ENCODE results near the gene SLC2A1. TPM values are rescaled to one million over a fixed set of nuclear protein-coding genes. Genes with fewer than 3 reads are reported as not detected.

SLC2A1 gene
- polyA plus RNA-seq, 1 donor (not counting 4 experiments of a cell fraction or from before 2014, with no cell fraction given) = 689 TPM

DNA sequence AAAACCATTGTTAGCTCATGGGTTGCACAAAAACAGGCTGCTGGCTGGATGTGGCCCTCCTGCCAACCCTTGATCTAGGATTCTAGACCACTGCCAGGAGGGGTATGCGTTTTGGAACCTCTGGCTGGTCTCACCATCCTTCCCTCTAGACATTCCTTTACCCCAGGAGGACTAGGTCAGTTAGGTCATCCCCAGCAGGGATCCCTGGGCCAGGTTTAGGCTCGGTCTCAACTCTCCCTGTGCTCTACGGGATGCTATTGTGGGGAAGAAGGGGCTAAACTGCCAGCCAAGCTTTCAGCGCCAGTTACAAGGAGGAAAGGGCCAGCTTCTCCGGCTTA is 22.7 kb downstream of the SLC2A1 start:
- Histone ChIP-seq H3K27ac (ENCODE audit: control insufficient read depth, insufficient read depth, low read length) (peak overlapping the region; percentile 96), H3K9me1 (ENCODE audit: control insufficient read depth, extremely low read depth, insufficient read depth, low read length) (peaks cover 21% of the 10 kb centered on the region), H3K4me1 (ENCODE audit: control insufficient read depth, extremely low read depth, insufficient read depth, low read length) (peaks cover 94% of the 10 kb centered on the region), H3K27me3 (ENCODE audit: control insufficient read depth, extremely low read depth, insufficient read depth, low read length) (no peaks in the 10 kb centered on the region), H4K20me1 (ENCODE audit: control insufficient read depth, extremely low read depth, insufficient read depth, low read length) (peaks cover 34% of the 10 kb centered on the region), H3K79me2 (ENCODE audit: control insufficient read depth, insufficient read depth, low read length) (peaks cover 85% of the 10 kb centered on the region), H3K9ac (ENCODE audit: control insufficient read depth, extremely low read depth, insufficient read depth, low read length) (peak overlapping the region; percentile 71), H3K4me3 (ENCODE audit: control insufficient read depth in 2 of 3, extremely low read depth in 1 of 3, insufficient read depth in 2 of 3, low read depth in 1 of 3, low read length in 3 of 3) (no peak overlapping the region), H2AFZ (ENCODE audit: control insufficient read depth, low read length) (no peak overlapping the region), H3K9me3 (ENCODE audit: control insufficient read depth, low read depth, low read length) (no peaks in the 10 kb centered on the region), H3K36me3 (ENCODE audit: control insufficient read depth in 2 of 2, extremely low read depth in 1 of 2, insufficient read depth in 2 of 2, low read length in 2 of 2) (peaks cover 38 to 75% of the 10 kb centered on the region in 2 experiments), H3K4me2 (ENCODE audit: control insufficient read depth, extremely low read depth, insufficient read depth, low read depth, low read length) (peak overlapping the region; percentile 61)
- DNase-seq (ENCODE audit: low read depth, low spot score) (no peak), FAIRE-seq (no peak)
- dilution Hi-C loops (cut with MboI; ENCODE audit: extremely low pct_ligation_motif_present, low sequenced_read_pairs) = no loop called here
- TF ChIP-seq, protein P1, sequence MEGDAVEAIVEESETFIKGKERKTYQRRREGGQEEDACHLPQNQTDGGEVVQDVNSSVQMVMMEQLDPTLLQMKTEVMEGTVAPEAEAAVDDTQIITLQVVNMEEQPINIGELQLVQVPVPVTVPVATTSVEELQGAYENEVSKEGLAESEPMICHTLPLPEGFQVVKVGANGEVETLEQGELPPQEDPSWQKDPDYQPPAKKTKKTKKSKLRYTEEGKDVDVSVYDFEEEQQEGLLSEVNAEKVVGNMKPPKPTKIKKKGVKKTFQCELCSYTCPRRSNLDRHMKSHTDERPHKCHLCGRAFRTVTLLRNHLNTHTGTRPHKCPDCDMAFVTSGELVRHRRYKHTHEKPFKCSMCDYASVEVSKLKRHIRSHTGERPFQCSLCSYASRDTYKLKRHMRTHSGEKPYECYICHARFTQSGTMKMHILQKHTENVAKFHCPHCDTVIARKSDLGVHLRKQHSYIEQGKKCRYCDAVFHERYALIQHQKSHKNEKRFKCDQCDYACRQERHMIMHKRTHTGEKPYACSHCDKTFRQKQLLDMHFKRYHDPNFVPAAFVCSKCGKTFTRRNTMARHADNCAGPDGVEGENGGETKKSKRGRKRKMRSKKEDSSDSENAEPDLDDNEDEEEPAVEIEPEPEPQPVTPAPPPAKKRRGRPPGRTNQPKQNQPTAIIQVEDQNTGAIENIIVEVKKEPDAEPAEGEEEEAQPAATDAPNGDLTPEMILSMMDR (optimal IDR thresholded peaks at IDR 0.05 in 1 of 3, IDR thresholded peaks at IDR 0.05 in 1 of 3, conservative IDR thresholded peaks at IDR 0.05 in 1 of 3; ENCODE audit: extremely low read depth in 1 of 3, insufficient read depth in 2 of 3, low read length in 3 of 3) = no peak
- no peak for TF ChIP-seq EZH2 (IDR thresholded peaks at IDR 0.05; ENCODE audit: low read length)

DNA sequence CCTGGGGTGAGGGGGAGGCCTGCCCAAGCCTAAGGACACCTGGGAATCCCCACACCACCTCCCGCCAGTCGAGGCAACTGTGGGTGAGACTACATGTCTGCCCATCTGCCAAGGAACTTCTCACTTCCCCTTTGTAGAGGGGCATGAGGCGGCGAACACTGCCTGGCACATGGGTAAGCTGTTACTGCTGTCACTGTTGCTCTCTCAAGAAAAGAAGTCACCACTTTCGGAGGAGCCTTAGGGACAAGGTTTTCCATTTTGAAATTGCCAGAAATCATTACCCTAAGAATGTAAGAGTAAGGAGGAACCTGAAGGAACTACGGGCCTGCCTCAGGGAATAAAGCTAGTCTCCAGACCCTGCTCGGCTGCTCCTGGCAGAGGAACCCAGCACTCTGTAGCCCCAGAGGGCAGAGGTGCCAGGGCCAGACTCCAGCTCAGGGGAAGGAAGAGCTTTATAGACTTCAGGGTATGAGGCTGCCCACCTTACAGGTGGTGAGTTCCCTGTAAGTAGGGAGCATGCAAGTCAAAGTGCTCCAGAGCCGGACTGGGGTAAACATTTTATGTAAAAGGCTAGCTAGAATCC is 23.3 kb downstream of the SLC2A1 start:
- dilution Hi-C loops (cut with MboI; ENCODE audit: extremely low pct_ligation_motif_present, low sequenced_read_pairs) = no loop called here
- Histone ChIP-seq H3K9me3 (ENCODE audit: control insufficient read depth, low read depth, low read length) (no peaks in the 10 kb centered on the region), H3K79me2 (ENCODE audit: control insufficient read depth, insufficient read depth, low read length) (peaks cover 86% of the 10 kb centered on the region), H3K27ac (ENCODE audit: control insufficient read depth, insufficient read depth, low read length) (peak overlapping the region; percentile 96), H3K4me2 (ENCODE audit: control insufficient read depth, extremely low read depth, insufficient read depth, low read depth, low read length) (peak overlapping the region; percentile 61), H3K36me3 (ENCODE audit: control insufficient read depth in 2 of 2, extremely low read depth in 1 of 2, insufficient read depth in 2 of 2, low read length in 2 of 2) (peaks cover 41 to 76% of the 10 kb centered on the region in 2 experiments), H4K20me1 (ENCODE audit: control insufficient read depth, extremely low read depth, insufficient read depth, low read length) (peaks cover 34% of the 10 kb centered on the region), H3K27me3 (ENCODE audit: control insufficient read depth, extremely low read depth, insufficient read depth, low read length) (no peaks in the 10 kb centered on the region), H2AFZ (ENCODE audit: control insufficient read depth, low read length) (no peak overlapping the region), H3K4me3 (ENCODE audit: control insufficient read depth in 2 of 3, extremely low read depth in 1 of 3, insufficient read depth in 2 of 3, low read depth in 1 of 3, low read length in 3 of 3) (peak overlapping the region in 1 of 3 experiments; percentile 11), H3K9ac (ENCODE audit: control insufficient read depth, extremely low read depth, insufficient read depth, low read length) (peak overlapping the region; percentile 71), H3K9me1 (ENCODE audit: control insufficient read depth, extremely low read depth, insufficient read depth, low read length) (peaks cover 21% of the 10 kb centered on the region), H3K4me1 (ENCODE audit: control insufficient read depth, extremely low read depth, insufficient read depth, low read length) (peaks cover 89% of the 10 kb centered on the region)
- TF ChIP-seq, protein P1 (optimal IDR thresholded peaks at IDR 0.05 in 1 of 3, IDR thresholded peaks at IDR 0.05 in 1 of 3, conservative IDR thresholded peaks at IDR 0.05 in 1 of 3; ENCODE audit: extremely low read depth in 1 of 3, insufficient read depth in 2 of 3, low read length in 3 of 3) = no peak
- FAIRE-seq (peak; percentile 5), DNase-seq (ENCODE audit: low read depth, low spot score) (no peak)
